Stimulated activated naive B cell treated with anti-CD40 and anti-IgM and Interleukin-4, amounts not matched to agents 10 μg/mL and 1 μg/mL and 100 μg/mL, for 72 hours (primary cell): ENCODE measurements around the gene STRAP.
"Not testable (repeated sequence)": the region's sequence is repeated elsewhere in the genome, so short reads cannot be mapped to it uniquely, and the experiment has no call there.

Experiments used
- ATAC-seq, 2 donors: fragments of 150-1000 bp; cut with Tn5 transposase; replicated peaks; 2 replicates each; pipeline ENCODE4 v1.10.0; 2021; ENCODE audit warnings: moderate library complexity in 1 of 2
- DNase-seq: peaks from one replicate; pipeline ENCODE4 v3.0.0; 2021
- H3K27ac Mint-ChIP-seq: one replicate; pipeline ENCODE4 v1.8.0; 2022; ENCODE audit warnings: mild to moderate bottlenecking, mixed read lengths
- H3K27me3 Mint-ChIP-seq, 2 donors: one replicate each; pipeline ENCODE4 v1.8.0; 2022; ENCODE audit warnings: mixed read lengths in 2 of 2
- H3K36me3 Mint-ChIP-seq, 2 donors: one replicate each; pipeline ENCODE4 v1.8.0; 2022; ENCODE audit warnings: mixed read lengths in 2 of 2, mild to moderate bottlenecking in 1 of 2
- H3K4me1 Mint-ChIP-seq, 2 donors: one replicate each; pipeline ENCODE4 v1.8.0; 2022; ENCODE audit warnings: mixed read lengths in 2 of 2, mild to moderate bottlenecking in 1 of 2
- H3K4me3 Mint-ChIP-seq, 2 donors: one replicate each; pipeline ENCODE4 v1.8.0; 2022; ENCODE audit warnings: mild to moderate bottlenecking in 2 of 2, mixed read lengths in 2 of 2, moderate library complexity in 1 of 2
- H3K9me3 Mint-ChIP-seq, 2 donors: one replicate each; pipeline ENCODE4 v1.8.0; 2022; ENCODE audit warnings: mixed read lengths in 2 of 2, mild to moderate bottlenecking in 1 of 2

STRAP gene

GRCh38 chr12:15856097-15856982, 25.8 kb upstream of the STRAP start:
- DNase-seq (peak; percentile 31), ATAC-seq (peak; percentile 48 to 63)
- no peaks in the 10 kb centered on the region for H3K27me3 Mint-ChIP-seq
- H3K27ac Mint-ChIP-seq = no peak overlapping the region
- no peak overlapping the region for H3K4me3 Mint-ChIP-seq
- H3K4me1 Mint-ChIP-seq = no peaks in the 10 kb centered on the region
- H3K36me3 Mint-ChIP-seq = no peaks in the 10 kb centered on the region
- H3K9me3 Mint-ChIP-seq = no peaks in the 10 kb centered on the region

GRCh38 chr12:15858353-15858752, 23.8 kb upstream of the STRAP start:
- H3K27me3 Mint-ChIP-seq = no peaks in the 10 kb centered on the region
- peaks cover 0 to 10% of the 10 kb centered on the region in 2 donors for H3K4me1 Mint-ChIP-seq
- H3K27ac Mint-ChIP-seq = no peak overlapping the region
- ATAC-seq = no peak
- DNase-seq = no peak
- H3K36me3 Mint-ChIP-seq = no peaks in the 10 kb centered on the region
- no peak overlapping the region for H3K4me3 Mint-ChIP-seq
- H3K9me3 Mint-ChIP-seq = no peaks in the 10 kb centered on the region

GRCh38 chr12:15859116-15859515, 23.1 kb upstream of the STRAP start:
- ATAC-seq (no peak), DNase-seq (no peak)
- no peaks in the 10 kb centered on the region for H3K27me3 Mint-ChIP-seq
- H3K9me3 Mint-ChIP-seq = no peaks in the 10 kb centered on the region
- no peak overlapping the region for H3K4me3 Mint-ChIP-seq
- H3K27ac Mint-ChIP-seq = no peak overlapping the region
- no peaks in the 10 kb centered on the region for H3K36me3 Mint-ChIP-seq
- peaks cover 4 to 18% of the 10 kb centered on the region in 2 donors for H3K4me1 Mint-ChIP-seq

- Mint-ChIP-seq H3K4me3 (no peak overlapping the region), H3K9me3 (no peaks in the 10 kb centered on the region), H3K27me3 (no peaks in the 10 kb centered on the region), H3K27ac (no peak overlapping the region), H3K4me1 (peaks cover 5 to 20% of the 10 kb centered on the region in 2 donors), H3K36me3 (no peaks in the 10 kb centered on the region)
- DNase-seq (no peak), ATAC-seq (no peak)
Observed at GRCh38 chr12:15861404-15861803, 20.8 kb upstream of the STRAP start.

- Mint-ChIP-seq H3K4me3 (no peak overlapping the region), H3K36me3 (no peaks in the 10 kb centered on the region), H3K27ac (no peak overlapping the region), H3K4me1 (peaks cover 5 to 20% of the 10 kb centered on the region in 2 donors), H3K9me3 (no peaks in the 10 kb centered on the region), H3K27me3 (no peaks in the 10 kb centered on the region)
- ATAC-seq = no peak
- no peak for DNase-seq
Observed at GRCh38 chr12:15862840-15863239, 19.3 kb upstream of the STRAP start.

GRCh38 chr12:15863372-15863771, 18.8 kb upstream of the STRAP start:
- ATAC-seq (no peak), DNase-seq (no peak)
- no peak overlapping the region for H3K27ac Mint-ChIP-seq
- peaks cover 5 to 20% of the 10 kb centered on the region in 2 donors for H3K4me1 Mint-ChIP-seq
- no peaks in the 10 kb centered on the region for H3K36me3 Mint-ChIP-seq
- no peaks in the 10 kb centered on the region for H3K9me3 Mint-ChIP-seq
- H3K4me3 Mint-ChIP-seq = no peak overlapping the region
- no peaks in the 10 kb centered on the region for H3K27me3 Mint-ChIP-seq

- Mint-ChIP-seq H3K4me3 (peak overlapping the region; percentile 5 to 18), H3K36me3 (no peaks in the 10 kb centered on the region), H3K27ac (peak overlapping the region; percentile 0), H3K27me3 (no peaks in the 10 kb centered on the region), H3K9me3 (no peaks in the 10 kb centered on the region), H3K4me1 (peaks cover 5 to 20% of the 10 kb centered on the region in 2 donors)
- DNase-seq (no peak), ATAC-seq (peak; percentile 87 to 91)
Observed at GRCh38 chr12:15863984-15864383, 18.2 kb upstream of the STRAP start.

DNA sequence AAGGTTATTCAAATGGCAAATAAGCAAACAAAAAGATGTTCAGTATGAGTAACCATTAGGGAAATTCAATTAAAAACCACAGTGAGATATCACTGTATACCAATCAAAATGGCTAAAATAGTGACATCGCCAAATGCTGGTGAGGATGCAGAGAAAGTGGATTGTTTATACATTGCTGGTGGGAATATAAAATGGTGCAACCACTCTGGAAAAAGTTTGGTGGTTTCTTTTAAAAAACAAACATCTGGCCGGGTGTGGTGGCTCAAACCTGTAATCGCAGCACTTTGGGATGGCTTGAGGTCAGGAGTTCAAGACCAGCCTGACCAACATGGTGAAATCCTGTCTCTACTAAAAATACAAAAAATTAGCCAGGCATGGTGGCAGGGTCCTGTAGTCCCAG, 14.0 kb upstream of the STRAP start:
- Mint-ChIP-seq H3K27ac (no peak overlapping the region), H3K4me3 (no peak overlapping the region), H3K36me3 (peaks cover 0 to 1% of the 10 kb centered on the region in 2 donors), H3K4me1 (peaks cover 5 to 11% of the 10 kb centered on the region in 2 donors), H3K27me3 (no peaks in the 10 kb centered on the region), H3K9me3 (peaks cover 0 to 2% of the 10 kb centered on the region in 2 donors)
- ATAC-seq (no peak), DNase-seq (no peak)

- Mint-ChIP-seq H3K4me3 (no peak overlapping the region), H3K36me3 (peaks cover 0 to 1% of the 10 kb centered on the region in 2 donors), H3K27me3 (peaks cover 6 to 7% of the 10 kb centered on the region in 2 donors), H3K27ac (no peak overlapping the region), H3K4me1 (peaks cover 1 to 12% of the 10 kb centered on the region in 2 donors), H3K9me3 (peaks cover 0 to 2% of the 10 kb centered on the region in 2 donors)
- no peak for ATAC-seq
- DNase-seq = no peak
Observed at GRCh38 chr12:15873556-15873955, 8.6 kb upstream of the STRAP start.

GRCh38 chr12:15874556-15875145, 7.5 kb upstream of the STRAP start:
- ATAC-seq, H3K27me3 Mint-ChIP-seq, H3K9me3 Mint-ChIP-seq, H3K36me3 Mint-ChIP-seq, DNase-seq, H3K4me3 Mint-ChIP-seq, H3K27ac Mint-ChIP-seq: not testable (repeated sequence)
- peaks cover 1 to 12% of the 10 kb centered on the region in 2 donors for H3K4me1 Mint-ChIP-seq

- Mint-ChIP-seq H3K4me1 (peaks cover 1 to 15% of the 10 kb centered on the region in 2 donors), H3K27me3 (peaks cover 6 to 7% of the 10 kb centered on the region in 2 donors), H3K36me3 (no peaks in the 10 kb centered on the region), H3K9me3 (no peaks in the 10 kb centered on the region), H3K27ac (no peak overlapping the region), H3K4me3 (peak overlapping the region; percentile 54 to 70)
- DNase-seq (no peak), ATAC-seq (no peak)
Observed at GRCh38 chr12:15875863-15876262, 6.3 kb upstream of the STRAP start.

DNA sequence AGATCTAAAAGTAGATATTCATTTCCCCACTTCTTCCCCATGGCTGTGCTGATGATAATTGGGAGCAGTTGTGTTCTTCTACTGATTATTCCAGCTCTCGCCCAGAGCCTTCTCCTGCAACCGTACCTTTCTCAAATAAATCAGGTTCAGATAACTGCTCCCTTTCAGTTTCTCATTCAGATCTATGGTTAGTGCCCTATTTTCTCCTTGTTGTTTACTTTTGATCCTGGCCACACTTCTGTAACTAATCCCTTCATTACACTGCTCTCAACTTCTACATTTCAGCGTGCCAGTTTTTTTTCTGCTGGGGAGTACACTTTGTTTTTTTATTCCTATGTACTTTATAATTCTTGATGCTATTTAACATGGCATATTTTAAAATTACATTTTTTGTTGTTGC, 2.8 kb upstream of the STRAP start:
- DNase-seq (no peak), ATAC-seq (no peak)
- Mint-ChIP-seq H3K4me3 (no peak overlapping the region), H3K9me3 (no peaks in the 10 kb centered on the region), H3K4me1 (peaks cover 16 to 30% of the 10 kb centered on the region in 2 donors), H3K27me3 (peaks cover 0 to 7% of the 10 kb centered on the region in 2 donors), H3K27ac (no peak overlapping the region), H3K36me3 (peaks cover 5 to 8% of the 10 kb centered on the region in 2 donors)

- H3K27ac Mint-ChIP-seq = no peak overlapping the region
- peaks cover 9 to 14% of the 10 kb centered on the region in 2 donors for H3K36me3 Mint-ChIP-seq
- peaks cover 18 to 34% of the 10 kb centered on the region in 2 donors for H3K4me1 Mint-ChIP-seq
- H3K9me3 Mint-ChIP-seq = no peaks in the 10 kb centered on the region
- peak overlapping the region; percentile 10 to 58 for H3K4me3 Mint-ChIP-seq
- peaks cover 0 to 7% of the 10 kb centered on the region in 2 donors for H3K27me3 Mint-ChIP-seq
- ATAC-seq (no peak), DNase-seq (no peak)
Observed at GRCh38 chr12:15880721-15881120, 1.5 kb upstream of the STRAP start.

DNA sequence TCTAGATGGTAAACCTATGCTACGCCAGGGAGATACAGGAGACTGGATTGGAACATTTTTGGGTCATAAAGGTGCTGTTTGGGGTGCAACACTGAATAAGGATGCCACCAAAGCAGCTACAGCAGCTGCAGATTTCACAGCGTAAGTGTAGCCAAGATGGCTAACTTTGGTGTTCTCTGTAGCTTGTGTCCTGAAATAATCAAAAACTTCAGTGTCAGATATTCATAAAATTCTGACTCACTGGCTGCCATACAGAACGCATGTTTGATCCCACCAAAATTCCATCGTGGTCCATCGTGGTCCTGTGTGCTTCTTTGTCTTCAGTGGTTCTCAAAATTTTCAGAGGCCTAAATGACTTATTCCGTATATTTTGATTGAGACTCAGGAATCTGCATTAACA, 1.3 kb downstream of the STRAP start:
- Mint-ChIP-seq H3K4me3 (peak overlapping the region; percentile 93 to 95), H3K4me1 (peaks cover 34 to 55% of the 10 kb centered on the region in 2 donors)

More for the DNA sequence above, 1.3 kb downstream of the STRAP start:
- ATAC-seq (no peak), DNase-seq (no peak)
- H3K9me3 Mint-ChIP-seq = no peaks in the 10 kb centered on the region
- H3K36me3 Mint-ChIP-seq = peaks cover 29 to 36% of the 10 kb centered on the region in 2 donors
- H3K27me3 Mint-ChIP-seq = no peaks in the 10 kb centered on the region
- H3K27ac Mint-ChIP-seq = peak overlapping the region; percentile 76
